NCI-H510A (cell line): ENCODE data around the gene VASH2.
"Not testable (repeated sequence)": the region's sequence is repeated elsewhere in the genome, so short reads cannot be mapped to it uniquely, and the experiment has no call there.

Source experiments
- DNase-seq: peaks from one replicate; lab custom pipeline; 2025; lab: John Stamatoyannopoulos, UW

Gene VASH2

GRCh38 chr1:212957546-212957945 lies 7.2 kb downstream of the VASH2 start:
- no peak for DNase-seq

- DNase-seq: no peak
Observed at GRCh38 chr1:212958175-212958574, 7.8 kb downstream of the VASH2 start.

GRCh38 chr1:212959266-212960220 lies 9.2 kb downstream of the VASH2 start:
- no peak for DNase-seq

- DNase-seq: no peak
Observed at GRCh38 chr1:212960932-212961331, 10.6 kb downstream of the VASH2 start.

- DNase-seq: no peak
Observed at GRCh38 chr1:212962509-212962908, 12.2 kb downstream of the VASH2 start.

- DNase-seq: no peak
Observed at GRCh38 chr1:212964102-212964501, 13.8 kb downstream of the VASH2 start.

GRCh38 chr1:212964993-212965392 lies 14.7 kb downstream of the VASH2 start:
- not testable (repeated sequence) for DNase-seq

- no peak for DNase-seq
Observed at GRCh38 chr1:212966616-212967015, 16.3 kb downstream of the VASH2 start.

GRCh38 chr1:212967801-212968200 lies 17.5 kb downstream of the VASH2 start:
- no peak for DNase-seq

- DNase-seq: no peak
Observed at GRCh38 chr1:212968368-212968863, 18.1 kb downstream of the VASH2 start.

GRCh38 chr1:212970085-212970484 lies 19.7 kb downstream of the VASH2 start:
- no peak for DNase-seq

GRCh38 chr1:212971312-212971711 lies 21.0 kb downstream of the VASH2 start:
- DNase-seq: no peak

GRCh38 chr1:212973426-212973825 lies 23.1 kb downstream of the VASH2 start:
- no peak for DNase-seq

GRCh38 chr1:212973899-212974298 lies 23.6 kb downstream of the VASH2 start:
- DNase-seq: no peak

GRCh38 chr1:212974711-212975110 lies 24.4 kb downstream of the VASH2 start:
- DNase-seq: no peak

- no peak for DNase-seq
Observed at GRCh38 chr1:212975111-212975918, 25.0 kb downstream of the VASH2 start.

- DNase-seq: no peak
Observed at GRCh38 chr1:212976586-212976985, 26.2 kb downstream of the VASH2 start.

- no peak for DNase-seq
Observed at GRCh38 chr1:212977781-212978645, 27.7 kb downstream of the VASH2 start.

- DNase-seq: no peak
Observed at GRCh38 chr1:212979340-212980122, 29.2 kb downstream of the VASH2 start.

- DNase-seq: no peak
Observed at GRCh38 chr1:212980123-212980785, 29.9 kb downstream of the VASH2 start.
